ENCODE data around the gene ATP11A.

Gene ATP11A

GRCh38 chr13:112762690-112763080 is 72.8 kb downstream of the ATP11A start:
- DNase-seq = no peak

GRCh38 chr13:112764028-112764427 is 74.2 kb downstream of the ATP11A start:
- no peak for DNase-seq

- no peak for DNase-seq
Observed at GRCh38 chr13:112764864-112765561, 75.2 kb downstream of the ATP11A start.

- no peak for DNase-seq
Observed at GRCh38 chr13:112765731-112766130, 75.9 kb downstream of the ATP11A start.

GRCh38 chr13:112766336-112766735 is 76.5 kb downstream of the ATP11A start:
- DNase-seq = no peak

DNA sequence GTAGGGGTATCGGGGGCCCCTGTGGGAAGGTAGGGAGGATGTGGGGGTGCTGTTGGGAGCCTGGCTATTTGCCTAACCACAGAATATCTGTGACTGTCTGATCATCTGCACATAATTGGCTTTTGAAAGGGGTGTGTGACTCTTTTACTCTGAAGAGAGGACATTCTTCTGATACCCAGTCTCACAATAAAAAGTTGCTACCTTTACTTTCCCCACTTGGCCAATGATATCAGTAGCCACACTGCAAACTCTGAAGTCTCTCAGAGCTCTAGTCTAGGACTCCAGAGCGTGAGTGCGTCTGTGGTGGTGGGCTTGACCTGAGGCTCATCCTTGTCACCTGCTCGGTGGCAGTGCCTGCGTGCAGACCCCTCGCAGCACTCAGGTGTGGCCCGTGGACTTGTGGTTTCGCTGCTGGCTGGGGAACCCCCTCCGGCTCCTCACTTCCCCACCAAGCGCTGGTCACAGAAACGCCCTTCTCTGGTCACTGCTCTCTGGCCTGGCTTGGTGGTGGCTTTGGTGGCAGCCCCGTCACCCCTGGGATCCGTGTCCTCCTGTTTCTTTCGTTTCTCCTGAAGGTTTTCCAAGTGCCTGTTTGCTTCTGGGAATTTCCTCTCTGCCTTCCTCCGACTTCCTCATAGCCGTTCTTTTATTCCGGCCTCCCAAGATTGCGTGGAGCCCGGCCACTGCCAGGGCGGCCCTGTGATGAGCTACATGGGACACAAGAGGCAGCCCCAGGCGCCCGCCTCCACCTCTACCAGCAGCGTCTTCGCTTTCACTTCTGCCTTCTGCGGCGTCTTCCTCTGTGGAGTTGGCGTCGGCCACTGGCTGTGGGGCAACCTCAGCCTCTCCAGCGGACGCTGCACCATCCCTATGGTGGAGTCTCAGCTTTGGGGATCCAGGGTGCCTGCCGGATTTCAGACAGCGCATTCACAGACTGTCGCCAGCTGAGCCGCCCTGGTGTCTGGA is 78.0 kb downstream of the ATP11A start:
- no peak for DNase-seq

GRCh38 chr13:112768795-112769481 is 79.1 kb downstream of the ATP11A start:
- peak; percentile 4 for DNase-seq

GRCh38 chr13:112769615-112770014 is 79.8 kb downstream of the ATP11A start:
- DNase-seq = no peak

DNA sequence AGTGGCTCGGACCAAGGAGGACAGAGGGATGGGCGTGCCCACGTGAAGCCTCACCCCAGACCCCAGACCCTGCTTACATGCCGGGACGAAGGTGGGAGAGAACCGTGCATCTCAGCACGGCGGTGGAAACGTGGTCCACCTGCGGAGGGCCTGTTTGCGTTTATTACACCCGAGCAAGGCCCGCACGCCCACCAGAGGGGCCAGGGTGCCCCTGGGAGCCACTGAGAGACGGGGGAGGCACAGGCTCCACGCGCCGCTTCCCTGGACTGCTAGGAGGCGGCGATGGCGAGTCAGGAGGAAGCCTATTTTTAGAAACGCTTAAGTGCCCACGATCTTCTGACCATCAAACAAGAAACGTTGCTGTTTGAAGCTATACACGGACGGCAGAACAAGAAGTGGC is 80.7 kb downstream of the ATP11A start:
- no peak for DNase-seq

- DNase-seq = no peak
Observed at GRCh38 chr13:112771139-112771876, 81.5 kb downstream of the ATP11A start.

- DNase-seq = no peak
Observed at GRCh38 chr13:112771877-112772538, 82.2 kb downstream of the ATP11A start.

- no peak for DNase-seq
Observed at GRCh38 chr13:112772539-112772909, 82.7 kb downstream of the ATP11A start.

GRCh38 chr13:112772929-112773328 is 83.1 kb downstream of the ATP11A start:
- DNase-seq = no peak

DNA sequence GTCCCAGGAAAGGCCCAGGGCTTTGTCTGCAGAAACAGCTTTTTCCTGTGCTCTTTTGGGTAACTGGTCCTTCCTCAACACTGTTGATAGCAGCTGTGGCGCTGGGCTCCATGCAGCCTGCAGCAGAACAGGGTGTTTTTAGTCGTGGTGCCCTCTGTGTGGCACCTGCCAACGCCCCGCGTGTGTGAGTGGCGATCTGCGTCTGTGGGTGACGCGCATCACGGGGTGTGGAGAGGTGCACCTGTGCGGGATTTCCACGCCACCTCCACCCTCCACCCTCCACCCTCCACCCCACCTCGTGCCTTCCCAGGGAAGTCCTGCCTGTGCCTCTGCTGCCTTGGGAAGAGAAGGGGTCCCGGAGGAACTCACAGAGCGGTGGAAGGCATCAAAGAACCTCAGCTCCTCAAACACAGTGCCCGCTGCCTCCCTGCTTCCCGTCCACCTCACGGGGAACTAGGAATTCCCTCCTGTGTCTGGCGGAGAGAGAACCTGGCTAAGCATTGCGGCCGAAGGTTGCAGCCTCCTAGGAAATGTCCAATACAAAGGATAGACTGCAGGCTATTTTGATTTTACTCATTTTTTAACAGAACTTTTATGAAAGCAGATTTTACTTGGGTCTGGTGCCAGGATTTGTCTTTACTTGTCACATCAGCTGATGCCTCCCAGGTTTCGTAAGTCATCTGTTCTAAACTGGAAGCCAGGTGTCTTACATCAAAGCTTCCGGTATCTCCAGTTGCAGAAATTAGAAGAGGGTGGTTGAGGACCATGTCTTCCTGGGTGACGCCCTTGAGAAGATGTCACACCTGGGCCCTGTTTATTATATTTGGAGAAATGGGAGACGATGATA is 84.0 kb downstream of the ATP11A start:
- no peak for DNase-seq

DNA sequence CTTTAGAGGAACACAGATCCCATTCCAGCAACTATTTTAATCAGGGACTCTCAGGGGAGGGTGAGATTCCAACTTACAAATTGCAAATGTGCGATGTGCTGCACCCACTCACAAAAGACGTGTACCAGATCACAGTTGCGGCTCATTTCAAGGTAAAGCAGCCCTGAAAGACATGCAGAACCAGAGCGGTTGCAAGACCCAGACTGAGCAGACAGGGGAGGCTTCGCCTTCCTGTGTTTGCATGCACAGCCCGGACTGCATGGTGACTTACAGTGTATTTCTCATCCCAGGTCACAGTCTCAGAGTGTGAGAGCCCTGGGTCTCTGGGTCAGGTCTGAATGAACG is 84.6 kb downstream of the ATP11A start:
- no peak for DNase-seq

DNA sequence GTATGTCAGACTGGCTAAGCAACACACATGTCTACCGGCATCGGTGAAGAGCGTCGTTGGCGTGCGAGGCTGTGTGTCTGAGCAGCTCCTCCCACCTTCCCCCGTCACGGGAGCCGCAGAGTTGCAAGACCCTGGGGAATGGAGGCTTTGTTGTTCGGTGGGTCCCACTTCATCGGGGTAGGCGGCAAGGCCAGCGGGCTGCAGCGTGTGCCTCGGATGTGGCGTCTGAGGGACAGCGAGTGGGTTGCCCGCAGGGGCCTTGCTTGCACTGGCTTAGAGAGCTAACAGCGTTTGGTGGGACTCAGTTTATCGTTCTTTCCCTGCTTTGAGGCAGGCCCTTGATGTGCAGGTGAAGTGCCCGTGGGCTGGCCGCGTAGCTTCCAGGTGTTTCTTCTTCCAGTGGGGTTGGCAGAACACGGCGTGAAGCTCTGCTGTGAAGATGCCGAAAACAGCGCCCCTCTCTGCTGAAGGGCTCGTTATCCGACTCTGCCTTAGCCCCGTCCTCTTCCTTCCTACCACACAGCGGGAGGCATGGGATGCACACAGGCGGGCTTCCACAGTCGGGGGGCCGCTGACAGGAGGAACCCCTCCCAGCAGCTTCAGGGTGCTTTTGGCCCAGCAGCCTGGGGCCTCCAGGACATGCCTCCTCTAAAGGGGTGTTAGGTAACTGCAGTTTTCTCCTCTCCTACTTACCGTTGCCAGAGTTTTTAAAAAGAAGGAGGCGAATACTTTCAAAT is 85.2 kb downstream of the ATP11A start:
- no peak for DNase-seq

DNA sequence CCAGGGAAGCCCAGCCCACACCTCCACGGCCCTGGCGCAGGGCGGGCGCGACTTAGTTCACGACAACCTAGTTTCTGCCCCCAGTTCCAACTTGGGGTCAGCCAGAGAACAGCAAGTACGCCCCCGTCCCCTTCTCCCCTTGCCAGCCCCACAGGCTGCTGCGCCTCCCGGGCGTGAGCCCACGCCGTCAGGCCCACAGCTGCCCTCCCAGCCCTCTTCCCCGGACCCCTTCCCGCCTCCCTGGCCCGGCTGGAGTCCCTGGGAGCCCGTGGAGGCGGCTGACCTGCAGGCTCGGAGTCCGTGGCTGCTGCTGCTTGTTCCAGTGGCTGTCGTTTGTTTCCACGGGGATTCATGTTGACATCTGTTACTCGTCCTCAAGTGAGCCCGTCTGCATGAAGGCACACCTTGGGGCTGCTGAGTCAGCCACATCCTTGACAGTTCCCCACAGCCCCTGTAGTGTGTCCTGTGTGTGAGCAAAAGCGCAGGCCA is 86.0 kb downstream of the ATP11A start:
- DNase-seq = no peak

DNA sequence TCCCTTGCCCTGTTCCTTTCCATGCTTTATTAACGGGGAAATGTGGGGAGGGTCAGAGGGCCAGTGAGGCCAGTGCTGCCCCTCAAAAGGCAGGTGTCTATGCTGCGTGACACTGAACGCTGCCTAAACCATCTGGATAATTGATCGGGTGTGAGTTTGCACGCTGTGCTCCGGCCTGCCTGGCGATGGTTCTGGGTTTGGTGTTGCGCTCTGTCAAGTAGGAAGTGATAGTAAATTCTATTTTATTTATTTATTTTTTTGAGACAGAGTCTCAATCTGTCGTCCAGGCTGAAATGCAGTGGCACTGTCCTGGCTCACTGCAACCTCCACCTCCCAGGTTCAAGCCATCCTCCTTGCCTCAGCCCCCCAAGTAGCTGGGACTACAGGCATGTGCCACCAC is 86.5 kb downstream of the ATP11A start:
- DNase-seq = no peak

DNA sequence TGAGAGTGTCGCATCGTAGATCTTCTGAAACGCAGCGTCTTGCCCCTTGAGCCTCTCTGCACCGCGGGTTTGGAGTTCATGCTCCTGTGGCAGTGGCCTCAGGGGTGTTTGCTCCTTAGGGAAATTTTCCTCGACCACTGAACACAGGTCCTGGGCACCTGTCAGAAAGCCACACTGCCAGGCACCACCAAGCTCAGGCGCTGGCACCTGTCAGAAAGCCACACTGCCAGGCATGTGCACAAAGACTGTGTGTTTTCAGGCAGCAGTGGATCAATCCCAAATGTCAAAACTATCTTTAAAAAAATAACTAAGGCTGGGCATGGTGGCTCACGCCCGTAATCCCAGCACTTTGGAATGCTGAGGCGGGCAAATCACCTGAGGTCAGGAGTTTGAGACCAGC is 87.1 kb downstream of the ATP11A start:
- no peak for DNase-seq

GRCh38 chr13:112777637-112778406 is 88.0 kb downstream of the ATP11A start:
- no peak for DNase-seq

Data from activated naive CD4-positive, alpha-beta T cell treated with Interleukin-2 at 50 U/mL for 16 hours (primary cell).